Measurements from ENCODE around the gene ACVR2B.

ACVR2B gene

DNA sequence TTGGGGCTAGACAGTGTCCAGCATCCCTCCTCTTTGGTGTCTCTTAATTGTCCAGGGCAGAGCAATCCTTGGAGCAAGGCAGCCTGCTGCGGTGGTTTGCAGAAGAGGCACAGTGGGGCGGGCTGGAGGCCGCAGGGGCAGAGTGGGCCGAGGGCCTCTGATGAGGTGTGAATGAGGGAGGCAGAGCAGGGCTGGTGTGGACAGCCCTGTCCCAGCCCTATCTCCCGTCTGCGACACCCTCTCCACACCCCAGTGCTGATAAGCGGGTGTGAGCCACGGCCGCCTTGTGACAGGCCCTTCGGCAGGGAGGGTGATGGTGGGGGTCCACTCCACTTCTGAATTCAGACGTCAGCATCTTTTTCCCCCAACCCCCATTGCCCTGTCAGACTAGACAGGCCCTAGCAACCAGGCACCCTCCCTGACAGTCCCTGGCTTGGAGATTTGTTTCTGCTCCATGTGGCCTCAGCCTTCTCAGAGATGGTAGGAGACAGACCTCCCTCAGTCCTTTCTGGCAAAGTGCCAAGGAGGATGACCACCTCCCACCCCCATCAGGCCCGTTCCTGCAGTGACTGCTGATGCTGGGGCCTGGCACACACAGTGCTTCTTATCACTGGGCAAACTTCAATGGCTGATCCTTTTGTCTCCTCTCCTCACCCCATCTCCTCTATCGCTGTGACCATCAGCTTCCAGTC, 79.7 kb downstream of the ACVR2B start:
- no peak for DNase-seq (ENCODE audit: low read depth)
- no peak overlapping the region for H3K4me3 ChIP-seq (ENCODE audit: low read depth, low read length)
- TF ChIP-seq, protein P1, sequence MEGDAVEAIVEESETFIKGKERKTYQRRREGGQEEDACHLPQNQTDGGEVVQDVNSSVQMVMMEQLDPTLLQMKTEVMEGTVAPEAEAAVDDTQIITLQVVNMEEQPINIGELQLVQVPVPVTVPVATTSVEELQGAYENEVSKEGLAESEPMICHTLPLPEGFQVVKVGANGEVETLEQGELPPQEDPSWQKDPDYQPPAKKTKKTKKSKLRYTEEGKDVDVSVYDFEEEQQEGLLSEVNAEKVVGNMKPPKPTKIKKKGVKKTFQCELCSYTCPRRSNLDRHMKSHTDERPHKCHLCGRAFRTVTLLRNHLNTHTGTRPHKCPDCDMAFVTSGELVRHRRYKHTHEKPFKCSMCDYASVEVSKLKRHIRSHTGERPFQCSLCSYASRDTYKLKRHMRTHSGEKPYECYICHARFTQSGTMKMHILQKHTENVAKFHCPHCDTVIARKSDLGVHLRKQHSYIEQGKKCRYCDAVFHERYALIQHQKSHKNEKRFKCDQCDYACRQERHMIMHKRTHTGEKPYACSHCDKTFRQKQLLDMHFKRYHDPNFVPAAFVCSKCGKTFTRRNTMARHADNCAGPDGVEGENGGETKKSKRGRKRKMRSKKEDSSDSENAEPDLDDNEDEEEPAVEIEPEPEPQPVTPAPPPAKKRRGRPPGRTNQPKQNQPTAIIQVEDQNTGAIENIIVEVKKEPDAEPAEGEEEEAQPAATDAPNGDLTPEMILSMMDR (conservative IDR thresholded peaks at IDR 0.05; ENCODE audit: low read depth, low read length) = no peak

DNA sequence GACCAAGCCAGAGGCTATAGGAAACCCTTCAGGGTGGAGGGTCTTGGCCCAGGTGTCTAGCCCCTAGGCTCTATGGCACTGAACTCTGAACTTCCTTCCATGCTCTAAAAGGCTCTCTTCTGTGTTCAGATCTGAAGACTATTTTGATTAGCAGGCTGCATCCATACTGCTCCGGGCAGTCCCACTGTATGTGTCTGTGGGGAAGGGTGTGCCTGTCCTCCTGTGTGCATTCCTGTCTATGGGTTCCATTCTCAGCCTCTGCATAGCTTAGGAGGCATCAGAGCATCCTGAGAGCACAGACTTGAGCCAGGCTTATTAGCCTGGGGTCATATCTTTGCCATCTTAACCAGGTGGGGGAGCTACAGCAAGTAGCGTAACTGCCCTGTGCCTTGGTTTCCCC, 80.5 kb downstream of the ACVR2B start:
- TF ChIP-seq, protein P1 (conservative IDR thresholded peaks at IDR 0.05; ENCODE audit: low read depth, low read length) = no peak
- DNase-seq (ENCODE audit: low read depth) = no peak
- no peak overlapping the region for H3K4me3 ChIP-seq (ENCODE audit: low read depth, low read length)

DNA sequence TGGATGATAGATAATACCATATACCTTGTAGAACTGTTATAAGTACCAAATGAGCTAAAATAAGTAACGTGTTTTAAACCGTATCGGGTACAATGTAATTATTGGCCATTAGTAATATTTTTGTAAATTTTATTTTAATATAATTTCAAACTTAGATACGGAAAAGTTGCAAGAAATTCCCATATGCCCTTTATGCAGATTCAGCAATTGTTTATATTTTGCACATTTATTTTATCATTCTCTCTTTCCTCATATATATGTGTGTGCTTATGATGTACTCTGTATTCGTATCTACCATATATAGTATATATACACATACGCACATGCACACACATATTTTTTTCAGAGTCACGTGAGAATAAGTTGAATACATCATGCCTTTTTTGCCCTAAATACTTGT, 80.9 kb downstream of the ACVR2B start:
- TF ChIP-seq, protein P1 (conservative IDR thresholded peaks at IDR 0.05; ENCODE audit: low read depth, low read length) = no peak
- DNase-seq (ENCODE audit: low read depth) = no peak
- no peak overlapping the region for H3K4me3 ChIP-seq (ENCODE audit: low read depth, low read length)

DNA sequence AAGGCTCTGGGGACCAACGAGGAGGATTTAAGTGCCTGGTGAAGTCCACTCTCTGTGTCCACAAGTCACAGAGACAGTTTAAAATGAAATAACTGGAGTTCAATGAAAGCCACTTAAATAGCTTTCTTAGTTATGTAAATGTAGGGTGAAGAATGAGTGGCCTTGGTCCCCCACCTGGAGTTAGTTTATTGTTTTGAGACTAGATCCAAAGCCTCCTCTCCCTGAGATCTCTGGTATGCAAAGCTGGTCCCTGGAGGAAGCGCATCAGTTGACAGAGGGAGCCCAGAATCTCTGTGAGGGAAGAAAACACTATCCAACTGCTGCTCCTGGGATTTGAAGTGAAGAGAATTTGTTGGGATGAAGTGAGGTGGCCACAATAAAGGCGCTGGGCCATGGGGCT, 83.0 kb downstream of the ACVR2B start:
- no peak for DNase-seq (ENCODE audit: low read depth)
- TF ChIP-seq, protein P1 (conservative IDR thresholded peaks at IDR 0.05; ENCODE audit: low read depth, low read length) = no peak

DNA sequence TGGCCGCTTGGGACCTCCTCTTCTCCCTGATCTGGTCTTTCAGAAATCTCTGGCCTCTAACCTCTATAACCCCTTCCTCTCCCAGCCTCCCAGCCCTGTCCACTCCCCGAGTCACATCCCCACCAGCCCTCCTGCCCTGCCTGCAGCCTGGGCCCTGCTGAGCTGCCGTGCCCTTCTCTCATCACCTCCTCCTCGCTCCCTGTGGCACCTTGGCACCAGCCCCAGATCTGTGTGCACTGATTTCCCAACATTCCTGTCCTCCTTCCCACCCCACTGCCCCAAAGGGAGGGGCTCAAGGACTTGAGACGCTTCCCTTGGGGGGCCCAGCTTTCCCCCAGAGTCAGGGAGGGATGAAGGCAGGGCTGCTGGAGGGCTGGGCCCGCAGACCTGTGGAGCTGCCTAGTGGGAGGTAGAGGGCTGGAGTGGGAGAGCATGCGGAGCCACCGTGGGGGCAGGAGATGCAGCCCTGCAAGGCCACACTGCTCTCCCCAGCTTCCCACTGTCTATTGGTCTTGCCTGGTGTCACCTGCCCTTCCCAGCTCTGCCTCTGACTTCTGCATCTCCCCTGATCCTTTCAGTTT, 85.2 kb downstream of the ACVR2B start:
- H3K4me3 ChIP-seq (ENCODE audit: low read depth, low read length) = no peak overlapping the region
- TF ChIP-seq, protein P1 (conservative IDR thresholded peaks at IDR 0.05; ENCODE audit: low read depth, low read length) = no peak

More for the DNA sequence above, 83.0 kb downstream of the ACVR2B start:
- no peak overlapping the region for H3K4me3 ChIP-seq (ENCODE audit: low read depth, low read length)

DNA sequence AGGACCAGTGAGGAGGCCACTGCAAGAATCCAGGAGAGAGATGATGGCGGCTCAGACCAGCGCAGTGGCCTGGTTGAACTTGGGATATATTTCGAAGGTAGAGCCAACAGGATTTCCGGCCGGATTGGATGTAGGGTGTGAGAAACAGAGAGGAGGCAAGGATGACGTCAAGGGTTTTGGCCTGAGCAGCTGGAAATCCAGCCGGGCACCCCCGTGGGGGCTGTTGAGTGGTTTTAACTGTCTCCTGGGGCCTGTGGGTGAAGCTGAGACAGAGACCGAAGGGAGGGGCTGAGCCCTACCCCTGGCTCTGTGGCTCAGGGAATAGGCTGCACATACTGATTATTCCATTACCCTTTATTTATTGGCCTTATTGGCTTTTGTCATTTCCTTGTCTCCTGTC, 88.1 kb downstream of the ACVR2B start:
- DNase-seq (ENCODE audit: low read depth) = no peak
- no peak overlapping the region for H3K4me3 ChIP-seq (ENCODE audit: low read depth, low read length)
- TF ChIP-seq, protein P1 (conservative IDR thresholded peaks at IDR 0.05; ENCODE audit: low read depth, low read length) = no peak

More for the DNA sequence above, 85.2 kb downstream of the ACVR2B start:
- no peak for DNase-seq (ENCODE audit: low read depth)
